Brain microvascular endothelial cell (primary cell): ENCODE results near the gene CUBN.

Source experiments
- DNase-seq: peaks from one replicate; pipeline ENCODE4 v3.0.0-alpha.2; 2020
- H3K27ac ChIP-seq: fragments of 250-450 bp; sonication (Bioruptor Pico); 2 replicates; pipeline ENCODE4 v1.5.1; 2020; ENCODE audit warnings: mild to moderate bottlenecking, moderate library complexity
- H3K27me3 ChIP-seq: fragments of 250-450 bp; sonication (Bioruptor Pico); replicated peaks from 2 replicates; pipeline ENCODE4 v1.5.1; 2020; ENCODE audit warnings: mild to moderate bottlenecking
- H3K36me3 ChIP-seq: fragments of 250-450 bp; sonication (Bioruptor Pico); replicated peaks from 2 replicates; pipeline ENCODE4 v1.5.1; 2020; ENCODE audit warnings: mild to moderate bottlenecking
- H3K4me3 ChIP-seq: 2 replicates; pipeline ENCODE4 v1.5.1; 2011; ENCODE audit warnings: low read depth, mild to moderate bottlenecking, control low read depth, low read length, moderate library complexity
- in situ Hi-C: cut with HindIII; loops from 2 replicates; pipeline ENCODE4 v1.10.0; 2017; ENCODE audit warnings: low sequenced_read_pairs, low pct_ligation_motif_present
- TF ChIP-seq, protein P1 (sequence below): IDR thresholded peaks from 2 replicates; pipeline ENCODE4 v1.5.1; 2011; ENCODE audit warnings: low read depth, mild to moderate bottlenecking, moderate library complexity, low read length, control low read depth, inconsistent platforms; ENCODE audit errors: missing control alignments

The CUBN gene

DNA sequence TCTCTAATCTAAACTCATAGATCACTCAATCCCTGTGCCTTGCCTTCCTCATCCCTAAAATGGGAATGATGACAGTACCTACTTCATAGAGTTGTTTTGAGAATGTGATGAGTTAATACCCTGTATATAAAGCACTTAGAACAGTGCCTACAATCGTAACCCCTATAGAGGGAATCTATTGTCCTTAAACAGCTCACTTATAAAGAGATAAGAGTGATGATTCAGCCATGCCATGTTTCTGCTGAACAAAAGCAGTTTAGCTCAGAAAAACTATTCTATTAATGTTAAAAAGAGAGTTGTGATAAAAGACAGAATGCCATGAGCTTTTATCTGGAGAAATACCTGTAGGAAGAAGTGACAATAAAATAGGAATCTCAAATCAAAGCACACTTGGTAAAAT is 63.6 kb downstream of the CUBN start:
- no peak for DNase-seq
- Histone ChIP-seq H3K27ac (peak overlapping the region; percentile 40), H3K4me3 (no peak overlapping the region), H3K36me3 (no peaks in the 10 kb centered on the region), H3K27me3 (no peaks in the 10 kb centered on the region)
- TF ChIP-seq, protein P1, sequence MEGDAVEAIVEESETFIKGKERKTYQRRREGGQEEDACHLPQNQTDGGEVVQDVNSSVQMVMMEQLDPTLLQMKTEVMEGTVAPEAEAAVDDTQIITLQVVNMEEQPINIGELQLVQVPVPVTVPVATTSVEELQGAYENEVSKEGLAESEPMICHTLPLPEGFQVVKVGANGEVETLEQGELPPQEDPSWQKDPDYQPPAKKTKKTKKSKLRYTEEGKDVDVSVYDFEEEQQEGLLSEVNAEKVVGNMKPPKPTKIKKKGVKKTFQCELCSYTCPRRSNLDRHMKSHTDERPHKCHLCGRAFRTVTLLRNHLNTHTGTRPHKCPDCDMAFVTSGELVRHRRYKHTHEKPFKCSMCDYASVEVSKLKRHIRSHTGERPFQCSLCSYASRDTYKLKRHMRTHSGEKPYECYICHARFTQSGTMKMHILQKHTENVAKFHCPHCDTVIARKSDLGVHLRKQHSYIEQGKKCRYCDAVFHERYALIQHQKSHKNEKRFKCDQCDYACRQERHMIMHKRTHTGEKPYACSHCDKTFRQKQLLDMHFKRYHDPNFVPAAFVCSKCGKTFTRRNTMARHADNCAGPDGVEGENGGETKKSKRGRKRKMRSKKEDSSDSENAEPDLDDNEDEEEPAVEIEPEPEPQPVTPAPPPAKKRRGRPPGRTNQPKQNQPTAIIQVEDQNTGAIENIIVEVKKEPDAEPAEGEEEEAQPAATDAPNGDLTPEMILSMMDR = no peak
- in situ Hi-C loops = no loop called here

DNA sequence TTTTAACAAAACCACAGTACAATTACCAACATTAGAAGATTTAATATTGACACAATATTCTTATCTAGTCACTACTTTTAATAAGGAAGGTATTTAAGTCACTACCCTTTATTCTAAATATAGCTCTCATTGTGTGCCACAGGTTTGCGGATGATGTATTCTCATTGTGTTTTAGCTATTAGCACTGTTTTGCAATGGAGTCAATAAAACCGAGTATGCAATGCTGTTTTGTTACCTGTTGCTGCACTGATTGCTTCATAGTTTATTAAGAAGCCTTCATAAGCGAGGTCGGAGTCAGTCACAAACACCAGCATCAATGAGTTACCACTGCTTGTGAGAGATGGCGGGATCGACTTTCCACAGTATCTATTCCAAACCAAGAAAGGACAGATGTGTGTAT is 64.3 kb downstream of the CUBN start:
- H3K27ac ChIP-seq = no peak overlapping the region
- no peak overlapping the region for H3K4me3 ChIP-seq
- H3K27me3 ChIP-seq = no peaks in the 10 kb centered on the region
- TF ChIP-seq, protein P1 = no peak
- in situ Hi-C loops = no loop called here
- no peaks in the 10 kb centered on the region for H3K36me3 ChIP-seq
- DNase-seq = no peak

- no peak overlapping the region for H3K4me3 ChIP-seq
- H3K27me3 ChIP-seq = no peaks in the 10 kb centered on the region
- TF ChIP-seq, protein P1 = no peak
- H3K36me3 ChIP-seq = no peaks in the 10 kb centered on the region
- DNase-seq = no peak
- H3K27ac ChIP-seq = no peak overlapping the region
- in situ Hi-C loops = no loop called here
Measured at GRCh38 chr10:17064435-17064834, 65.2 kb downstream of the CUBN start.

GRCh38 chr10:17062955-17063484 is 66.6 kb downstream of the CUBN start:
- H3K27ac ChIP-seq = peak overlapping the region; percentile 91
- no peaks in the 10 kb centered on the region for H3K27me3 ChIP-seq
- in situ Hi-C loops = no loop called here
- peak; percentile 94 for DNase-seq
- H3K36me3 ChIP-seq = no peaks in the 10 kb centered on the region
- H3K4me3 ChIP-seq = no peak overlapping the region
- TF ChIP-seq, protein P1 = no peak

DNA sequence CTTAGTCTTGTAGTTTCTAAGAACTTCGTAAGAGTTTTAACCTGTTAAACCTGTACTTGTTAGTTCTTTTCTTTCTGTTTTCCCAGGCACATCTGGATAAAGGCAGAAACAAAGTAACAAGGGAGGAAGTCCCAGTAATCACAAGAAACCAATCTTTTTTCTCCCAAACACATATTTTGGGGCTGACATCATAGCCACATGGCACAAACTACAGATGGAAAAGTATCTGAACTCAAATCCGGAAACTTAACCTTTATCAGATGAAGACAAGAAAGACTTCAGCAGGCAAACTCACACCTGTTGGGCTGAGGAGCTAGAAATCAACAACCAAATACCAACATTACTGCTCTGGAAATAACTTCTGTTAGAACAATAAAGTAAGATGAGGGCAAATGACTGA is 67.1 kb downstream of the CUBN start:
- Histone ChIP-seq H3K4me3 (no peak overlapping the region), H3K27ac (peak overlapping the region; percentile 91), H3K36me3 (no peaks in the 10 kb centered on the region), H3K27me3 (no peaks in the 10 kb centered on the region)
- peak; percentile 85 for DNase-seq
- in situ Hi-C loops = no loop called here
- TF ChIP-seq, protein P1 = no peak

- peak overlapping the region; percentile 91 for H3K27ac ChIP-seq
- DNase-seq = no peak
- TF ChIP-seq, protein P1 = no peak
- no peaks in the 10 kb centered on the region for H3K27me3 ChIP-seq
- H3K4me3 ChIP-seq = no peak overlapping the region
- in situ Hi-C loops = no loop called here
- no peaks in the 10 kb centered on the region for H3K36me3 ChIP-seq
Measured at GRCh38 chr10:17062009-17062408, 67.6 kb downstream of the CUBN start.
